Measurements from ENCODE around the gene SMPD1.

DNA sequence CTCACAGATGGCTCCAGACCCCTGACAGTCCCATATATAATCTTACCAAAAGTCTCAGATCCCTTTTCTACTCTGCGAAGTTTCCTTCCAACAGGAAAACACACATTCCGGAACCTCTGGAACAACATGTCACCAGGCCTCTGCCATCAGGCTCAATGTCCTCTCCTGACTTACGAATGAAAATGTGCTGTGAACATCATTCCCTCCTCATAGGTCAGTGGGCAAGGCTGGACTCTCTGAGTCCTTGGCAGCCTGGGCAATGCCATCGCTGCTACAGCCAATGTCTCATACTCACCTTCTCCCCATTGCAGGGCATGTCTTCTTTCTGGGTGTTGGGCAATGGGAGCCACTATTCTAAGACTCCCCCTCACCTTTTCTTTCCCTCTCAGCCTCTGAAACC is 52.2 kb downstream of the SMPD1 start:
- TF ChIP-seq, protein P1, sequence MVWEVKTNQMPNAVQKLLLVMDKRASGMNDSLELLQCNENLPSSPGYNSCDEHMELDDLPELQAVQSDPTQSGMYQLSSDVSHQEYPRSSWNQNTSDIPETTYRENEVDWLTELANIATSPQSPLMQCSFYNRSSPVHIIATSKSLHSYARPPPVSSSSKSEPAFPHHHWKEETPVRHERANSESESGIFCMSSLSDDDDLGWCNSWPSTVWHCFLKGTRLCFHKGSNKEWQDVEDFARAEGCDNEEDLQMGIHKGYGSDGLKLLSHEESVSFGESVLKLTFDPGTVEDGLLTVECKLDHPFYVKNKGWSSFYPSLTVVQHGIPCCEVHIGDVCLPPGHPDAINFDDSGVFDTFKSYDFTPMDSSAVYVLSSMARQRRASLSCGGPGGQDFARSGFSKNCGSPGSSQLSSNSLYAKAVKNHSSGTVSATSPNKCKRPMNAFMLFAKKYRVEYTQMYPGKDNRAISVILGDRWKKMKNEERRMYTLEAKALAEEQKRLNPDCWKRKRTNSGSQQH (CRISPR knock-in tag; IDR thresholded peaks at IDR 0.05): no peak
- TF ChIP-seq DNMT1 (IDR thresholded peaks at IDR 0.05) (no peak), KDM2B (CRISPR knock-in tag; IDR thresholded peaks at IDR 0.05) (no peak), JUNB (CRISPR knock-in tag; conservative IDR thresholded peaks at IDR 0.05) (no peak), KLF16 (IDR thresholded peaks at IDR 0.05) (no peak)
- TF ChIP-seq, protein P2, sequence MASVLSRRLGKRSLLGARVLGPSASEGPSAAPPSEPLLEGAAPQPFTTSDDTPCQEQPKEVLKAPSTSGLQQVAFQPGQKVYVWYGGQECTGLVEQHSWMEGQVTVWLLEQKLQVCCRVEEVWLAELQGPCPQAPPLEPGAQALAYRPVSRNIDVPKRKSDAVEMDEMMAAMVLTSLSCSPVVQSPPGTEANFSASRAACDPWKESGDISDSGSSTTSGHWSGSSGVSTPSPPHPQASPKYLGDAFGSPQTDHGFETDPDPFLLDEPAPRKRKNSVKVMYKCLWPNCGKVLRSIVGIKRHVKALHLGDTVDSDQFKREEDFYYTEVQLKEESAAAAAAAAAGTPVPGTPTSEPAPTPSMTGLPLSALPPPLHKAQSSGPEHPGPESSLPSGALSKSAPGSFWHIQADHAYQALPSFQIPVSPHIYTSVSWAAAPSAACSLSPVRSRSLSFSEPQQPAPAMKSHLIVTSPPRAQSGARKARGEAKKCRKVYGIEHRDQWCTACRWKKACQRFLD (CRISPR knock-in tag; IDR thresholded peaks at IDR 0.05): no peak
- TF ChIP-seq, protein P3, sequence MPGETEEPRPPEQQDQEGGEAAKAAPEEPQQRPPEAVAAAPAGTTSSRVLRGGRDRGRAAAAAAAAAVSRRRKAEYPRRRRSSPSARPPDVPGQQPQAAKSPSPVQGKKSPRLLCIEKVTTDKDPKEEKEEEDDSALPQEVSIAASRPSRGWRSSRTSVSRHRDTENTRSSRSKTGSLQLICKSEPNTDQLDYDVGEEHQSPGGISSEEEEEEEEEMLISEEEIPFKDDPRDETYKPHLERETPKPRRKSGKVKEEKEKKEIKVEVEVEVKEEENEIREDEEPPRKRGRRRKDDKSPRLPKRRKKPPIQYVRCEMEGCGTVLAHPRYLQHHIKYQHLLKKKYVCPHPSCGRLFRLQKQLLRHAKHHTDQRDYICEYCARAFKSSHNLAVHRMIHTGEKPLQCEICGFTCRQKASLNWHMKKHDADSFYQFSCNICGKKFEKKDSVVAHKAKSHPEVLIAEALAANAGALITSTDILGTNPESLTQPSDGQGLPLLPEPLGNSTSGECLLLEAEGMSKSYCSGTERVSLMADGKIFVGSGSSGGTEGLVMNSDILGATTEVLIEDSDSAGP (CRISPR knock-in tag; IDR thresholded peaks at IDR 0.05): no peak

Measured in K562 (cell line).